DMS53 (cell line): ENCODE results near the gene NRBP1.

Experiments
- DNase-seq: peaks from one replicate; lab custom pipeline; 2025; lab: John Stamatoyannopoulos, UW

Gene NRBP1

GRCh38 chr2:27421660-27422250, 6.7 kb upstream of the NRBP1 start:
- no peak for DNase-seq

- no peak for DNase-seq
Observed at GRCh38 chr2:27422958-27423357, 5.5 kb upstream of the NRBP1 start.

GRCh38 chr2:27425039-27425438, 3.4 kb upstream of the NRBP1 start:
- peak; percentile 24 for DNase-seq

DNA sequence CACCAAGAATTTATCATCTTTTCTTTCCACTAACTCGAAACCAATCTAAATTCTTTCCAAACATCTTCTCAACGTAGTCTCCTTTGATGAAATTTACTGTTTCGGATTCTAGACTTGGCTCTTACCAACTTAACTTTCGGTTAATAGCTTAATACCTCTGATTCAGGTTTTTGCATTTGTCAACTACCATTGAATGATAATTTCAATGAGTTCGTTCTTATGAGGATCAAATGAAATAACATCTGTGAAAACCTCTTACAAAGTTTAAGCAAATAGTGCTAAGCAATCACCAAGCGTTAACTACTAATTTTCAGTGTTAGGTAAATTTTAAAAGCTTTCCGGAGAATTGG, 593 bp upstream of the NRBP1 start:
- DNase-seq, result peak; percentile 28

DNA sequence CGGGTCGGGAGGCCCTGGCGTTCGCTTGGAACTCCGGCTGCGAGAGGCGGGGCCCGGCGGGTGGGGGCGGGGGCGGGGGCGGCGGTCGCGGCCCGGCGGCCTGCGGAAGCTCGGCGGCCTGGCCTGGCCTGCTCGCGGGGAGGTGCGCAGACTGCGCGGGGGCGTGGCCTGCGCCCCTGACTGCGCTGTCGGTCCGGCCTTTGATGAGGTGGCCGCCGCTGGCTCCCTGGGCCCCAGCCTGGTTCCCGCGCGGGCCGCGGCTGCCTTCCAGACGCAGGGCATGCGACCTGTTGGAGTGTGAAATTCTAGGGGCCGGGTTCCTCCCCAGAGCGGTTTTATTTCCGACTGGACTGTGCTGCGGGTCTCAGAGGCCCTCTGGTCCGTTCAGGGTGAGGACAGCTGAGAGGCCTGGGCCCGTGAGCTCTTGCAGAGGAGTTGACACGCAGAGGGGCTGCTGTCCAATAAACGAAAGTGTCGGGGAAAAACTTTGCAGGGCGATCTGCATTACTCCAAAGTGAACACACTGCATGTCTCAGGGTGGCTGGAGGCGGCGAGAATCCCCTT, 629 bp downstream of the NRBP1 start:
- peak; percentile 87 for DNase-seq

DNA sequence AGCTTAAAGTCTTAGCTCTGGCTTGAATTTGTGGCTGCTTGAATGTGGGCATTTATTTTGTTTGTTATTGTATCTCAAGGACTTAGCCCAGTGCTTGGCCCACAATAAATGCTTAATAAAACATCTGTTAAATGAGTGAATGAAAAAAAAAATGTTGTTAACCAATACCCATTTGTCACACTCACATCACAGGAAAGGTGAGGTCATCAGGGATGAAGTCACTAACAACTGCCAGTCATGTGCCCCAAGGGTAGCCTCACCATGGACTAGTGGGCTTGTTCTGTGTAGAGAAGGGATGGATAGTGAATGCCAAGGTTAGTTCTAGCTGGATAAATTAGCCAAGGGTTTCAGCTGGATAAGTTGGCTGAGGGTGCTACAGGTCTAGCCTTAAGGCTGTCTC, 3.0 kb downstream of the NRBP1 start:
- DNase-seq, result peak; percentile 43

GRCh38 chr2:27435628-27436027, 7.2 kb downstream of the NRBP1 start:
- DNase-seq, result no peak

DNA sequence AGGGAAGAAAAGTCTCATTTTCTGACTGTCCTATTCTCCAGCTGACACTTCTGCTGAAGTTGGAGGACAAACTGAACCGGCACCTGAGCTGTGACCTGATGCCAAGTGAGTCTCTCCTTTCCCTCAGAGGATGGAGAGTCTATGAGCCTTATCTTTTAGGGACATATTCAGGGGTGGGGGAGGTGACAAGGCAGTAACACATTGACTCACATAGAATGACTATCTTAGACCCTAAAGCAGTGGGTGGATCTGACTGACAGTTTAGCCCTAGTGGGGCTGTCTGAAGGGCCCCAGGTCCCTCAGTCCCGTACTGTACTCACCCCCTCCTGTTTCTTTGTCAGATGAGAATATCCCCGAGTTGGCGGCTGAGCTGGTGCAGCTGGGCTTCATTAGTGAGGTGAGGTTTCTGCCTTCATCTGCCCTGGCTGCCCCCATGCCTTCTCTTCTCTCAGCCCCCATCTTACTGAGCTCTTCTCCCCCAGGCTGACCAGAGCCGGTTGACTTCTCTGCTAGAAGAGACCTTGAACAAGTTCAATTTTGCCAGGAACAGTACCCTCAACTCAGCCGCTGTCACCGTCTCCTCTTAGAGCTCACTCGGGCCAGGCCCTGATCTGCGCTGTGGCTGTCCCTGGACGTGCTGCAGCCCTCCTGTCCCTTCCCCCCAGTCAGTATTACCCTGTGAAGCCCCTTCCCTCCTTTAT, 12.9 kb downstream of the NRBP1 start:
- no peak for DNase-seq

GRCh38 chr2:27441958-27442919, 13.8 kb downstream of the NRBP1 start, which contains the start of gene KRTCAP3:
TSS of gene KRTCAP3 (plus strand) at chr2:27442381. CDS start at chr2:27442413, 32 bp downstream.
- DNase-seq, result peak; percentile 90

DNA sequence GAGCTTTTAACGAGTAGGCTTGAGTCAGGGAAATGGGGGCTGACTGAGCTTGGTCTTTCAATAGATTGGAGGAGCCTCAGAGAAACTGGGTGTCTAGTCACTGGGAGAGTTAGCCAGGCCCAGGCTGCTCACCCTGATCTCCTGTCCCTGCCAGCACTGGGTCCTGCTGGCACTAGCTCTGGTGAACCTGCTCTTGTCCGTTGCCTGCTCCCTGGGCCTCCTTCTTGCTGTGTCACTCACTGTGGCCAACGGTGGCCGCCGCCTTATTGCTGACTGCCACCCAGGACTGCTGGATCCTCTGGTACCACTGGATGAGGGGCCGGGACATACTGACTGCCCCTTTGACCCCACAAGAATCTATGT, 14.5 kb downstream of the NRBP1 start:
- DNase-seq, result peak; percentile 45

- no peak for DNase-seq
Observed at GRCh38 chr2:27445155-27445554, 16.7 kb downstream of the NRBP1 start.

DNA sequence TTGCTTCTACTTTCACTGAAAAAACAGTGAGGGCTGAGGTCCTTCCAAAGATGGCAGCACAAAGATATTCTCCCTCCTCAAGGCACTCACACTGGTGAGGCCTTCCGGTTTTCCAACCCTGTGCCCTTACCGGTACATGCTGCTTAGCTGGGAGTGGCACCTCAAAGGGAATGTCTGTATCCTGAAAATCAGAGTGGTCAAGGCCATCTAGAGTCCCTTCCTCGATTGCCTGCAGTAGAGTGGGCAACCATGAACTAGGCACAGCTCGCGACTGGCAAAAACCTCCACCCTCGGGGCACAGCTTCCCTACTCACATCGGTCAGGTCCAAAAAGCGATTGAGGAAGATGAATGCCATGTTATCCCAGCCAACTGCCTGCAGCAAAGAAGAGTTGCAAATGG, 17.2 kb downstream of the NRBP1 start:
- DNase-seq, result no peak

DNA sequence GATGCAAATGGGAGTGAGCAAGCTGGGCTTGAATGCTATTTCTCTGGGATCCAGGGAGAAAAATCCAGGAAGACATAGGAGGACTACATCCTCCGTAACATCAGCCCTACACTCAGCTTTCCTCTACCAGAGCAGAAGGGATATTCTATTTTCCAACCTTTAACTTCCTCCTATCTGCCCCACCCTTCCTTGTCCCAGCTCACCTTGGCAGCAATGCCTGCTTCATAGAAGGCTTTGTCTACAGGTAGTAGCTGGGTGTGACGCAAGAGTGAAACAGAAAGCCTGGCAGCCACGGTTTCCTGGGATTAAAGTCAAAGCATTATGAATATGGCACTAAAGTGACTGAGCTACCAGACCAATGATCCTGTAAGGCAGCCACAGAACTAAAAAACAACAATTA, 17.6 kb downstream of the NRBP1 start:
- DNase-seq, result peak; percentile 64

DNA sequence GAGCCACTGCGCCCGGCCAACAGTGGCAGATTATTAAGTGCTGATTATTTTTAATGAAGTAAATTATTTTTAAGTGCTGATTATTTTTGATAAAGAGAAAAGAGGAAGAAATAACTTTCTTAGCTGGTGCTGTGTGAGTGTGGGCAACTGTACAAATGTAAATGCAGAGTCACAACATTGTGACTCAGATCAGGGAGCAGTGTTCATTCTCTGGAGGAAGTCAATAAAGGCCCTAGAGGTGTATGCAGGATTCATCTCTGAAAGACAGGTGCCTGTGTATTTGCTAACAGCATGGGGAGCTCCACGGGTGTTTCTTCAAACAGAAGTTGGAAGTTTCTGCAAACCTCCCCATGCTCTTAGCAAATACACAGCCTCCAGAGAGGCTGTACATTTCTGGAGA, 19.9 kb downstream of the NRBP1 start:
- DNase-seq, result no peak

- no peak for DNase-seq
Observed at GRCh38 chr2:27451095-27451494, 22.7 kb downstream of the NRBP1 start.

DNA sequence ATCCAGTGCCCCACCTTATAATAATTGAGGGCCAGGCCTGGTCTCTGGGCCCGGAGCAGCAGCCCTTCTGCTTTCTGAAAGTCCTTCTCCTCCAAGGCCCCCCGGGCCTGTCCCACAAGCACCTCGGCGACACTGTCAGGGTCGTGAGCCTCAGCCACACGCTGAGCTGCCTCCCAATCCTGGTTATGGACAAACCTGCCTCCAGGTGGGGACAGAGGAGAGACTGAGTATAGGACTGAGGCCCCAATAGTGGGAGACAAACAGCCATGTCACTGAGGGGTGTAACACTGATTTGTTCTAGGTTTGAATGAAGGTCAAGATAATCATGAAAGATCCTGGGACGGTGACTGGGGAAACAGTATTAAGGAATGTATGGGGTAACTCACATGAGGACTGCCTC, 25.5 kb downstream of the NRBP1 start:
- no peak for DNase-seq

DNA sequence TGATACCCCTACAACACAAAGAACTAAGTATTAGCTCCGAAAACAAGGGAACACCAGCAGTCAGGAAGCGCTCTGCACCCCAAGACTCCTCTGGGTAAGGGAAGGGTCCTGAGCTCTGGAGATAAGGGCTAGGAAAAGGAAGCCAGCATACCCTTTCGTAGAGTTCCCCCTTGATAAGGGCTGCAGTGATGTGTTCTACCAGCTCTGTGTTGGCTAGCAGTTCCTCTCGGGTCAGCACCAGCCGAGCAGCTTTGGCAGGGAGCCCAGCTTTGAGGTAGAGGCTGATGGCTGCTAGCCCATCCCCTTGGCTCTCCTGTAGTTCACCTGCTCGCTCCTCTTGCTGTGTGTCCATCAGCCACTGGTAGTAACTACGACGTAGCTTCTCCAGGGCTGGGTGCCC, 32.7 kb downstream of the NRBP1 start:
- no peak for DNase-seq

DNA sequence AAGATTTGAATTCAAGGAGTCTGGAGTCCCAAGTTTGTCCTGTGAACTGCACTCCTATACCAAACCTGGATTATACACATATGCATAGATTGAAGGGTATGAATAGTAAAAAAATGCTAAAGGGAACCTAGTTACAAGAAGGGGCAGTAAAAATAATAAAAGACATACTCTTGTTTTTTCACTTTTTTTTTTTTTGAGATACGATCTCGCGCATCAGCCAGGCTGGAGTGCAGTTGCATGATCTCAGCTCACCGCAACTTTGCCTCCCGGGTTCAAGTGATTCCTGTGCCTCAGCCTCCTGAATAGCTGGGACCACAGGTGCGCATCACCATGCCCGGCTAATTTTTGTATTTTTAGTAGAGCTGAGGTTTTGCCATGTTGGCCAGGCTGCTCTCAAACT, 36.0 kb downstream of the NRBP1 start:
- DNase-seq, result no peak

GRCh38 chr2:27471961-27472360, 43.5 kb downstream of the NRBP1 start:
- peak; percentile 9 for DNase-seq

GRCh38 chr2:27485496-27485895, 57.1 kb downstream of the NRBP1 start:
- DNase-seq, result no peak

DNA sequence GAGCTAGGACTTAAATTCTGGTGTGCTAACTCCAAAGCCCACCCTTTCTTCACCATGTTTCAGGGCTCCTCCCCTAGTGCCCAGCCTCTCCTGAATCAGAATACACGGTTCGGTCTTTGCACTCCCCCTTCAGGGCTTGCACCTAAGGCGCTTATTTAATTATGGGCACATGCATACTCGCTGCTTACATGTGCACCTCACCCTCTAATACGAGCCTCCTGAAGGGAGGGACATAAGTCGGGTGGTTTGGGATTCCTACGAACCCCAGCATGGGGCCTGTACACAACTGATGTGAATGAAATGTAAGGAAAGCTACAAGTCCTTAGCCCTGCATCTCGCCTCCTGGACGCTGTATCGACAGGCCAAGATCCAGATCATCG, 60.7 kb downstream of the NRBP1 start:
- DNase-seq, result peak; percentile 81

GRCh38 chr2:27489498-27490397, 61.3 kb downstream of the NRBP1 start, which contains the start of gene IFT172:
TSS of gene IFT172 (minus strand) at chr2:27489743. CDS start at chr2:27489653, 90 bp downstream.
- DNase-seq, result peak; percentile 99
